GM12801 (cell line): Measurements from ENCODE around the gene C4BPA.

ENCODE experiments used
- TF ChIP-seq, protein P1 (sequence below): IDR thresholded peaks from one replicate; pipeline ENCODE4 v1.5.1; 2011; ENCODE audit warnings: control low read depth; ENCODE audit not compliant: insufficient read length; ENCODE audit errors: extremely low read depth

C4BPA gene

GRCh38 chr1:207077470-207078377, 26.3 kb upstream of the C4BPA start:
- TF ChIP-seq, protein P1, sequence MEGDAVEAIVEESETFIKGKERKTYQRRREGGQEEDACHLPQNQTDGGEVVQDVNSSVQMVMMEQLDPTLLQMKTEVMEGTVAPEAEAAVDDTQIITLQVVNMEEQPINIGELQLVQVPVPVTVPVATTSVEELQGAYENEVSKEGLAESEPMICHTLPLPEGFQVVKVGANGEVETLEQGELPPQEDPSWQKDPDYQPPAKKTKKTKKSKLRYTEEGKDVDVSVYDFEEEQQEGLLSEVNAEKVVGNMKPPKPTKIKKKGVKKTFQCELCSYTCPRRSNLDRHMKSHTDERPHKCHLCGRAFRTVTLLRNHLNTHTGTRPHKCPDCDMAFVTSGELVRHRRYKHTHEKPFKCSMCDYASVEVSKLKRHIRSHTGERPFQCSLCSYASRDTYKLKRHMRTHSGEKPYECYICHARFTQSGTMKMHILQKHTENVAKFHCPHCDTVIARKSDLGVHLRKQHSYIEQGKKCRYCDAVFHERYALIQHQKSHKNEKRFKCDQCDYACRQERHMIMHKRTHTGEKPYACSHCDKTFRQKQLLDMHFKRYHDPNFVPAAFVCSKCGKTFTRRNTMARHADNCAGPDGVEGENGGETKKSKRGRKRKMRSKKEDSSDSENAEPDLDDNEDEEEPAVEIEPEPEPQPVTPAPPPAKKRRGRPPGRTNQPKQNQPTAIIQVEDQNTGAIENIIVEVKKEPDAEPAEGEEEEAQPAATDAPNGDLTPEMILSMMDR = no peak

DNA sequence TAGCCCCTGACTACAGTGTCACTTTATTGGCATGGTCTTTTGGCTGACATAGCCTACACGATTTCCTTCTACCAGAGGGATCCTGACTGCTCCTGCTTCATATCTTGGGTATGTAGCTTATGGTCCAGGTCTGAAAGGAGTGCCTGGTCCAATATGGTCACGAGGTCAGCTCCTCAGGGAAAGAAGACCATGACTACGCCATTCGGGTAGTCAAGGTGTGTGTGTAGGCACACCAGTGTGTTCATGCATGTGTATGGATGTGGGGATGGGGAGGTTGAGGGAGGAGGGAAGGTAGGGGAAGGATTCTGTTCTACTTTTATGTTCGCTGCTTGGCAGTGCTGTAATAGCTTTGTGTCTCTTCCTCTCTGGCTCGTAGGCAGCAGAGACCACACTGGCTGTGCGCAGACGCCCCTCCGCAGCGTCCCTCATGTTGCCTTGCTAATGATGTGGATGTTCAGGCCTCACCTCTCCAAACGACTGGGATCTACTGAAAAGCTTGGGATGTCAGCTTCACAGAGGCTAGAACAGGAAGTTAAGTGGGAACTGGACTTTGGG, 25.4 kb upstream of the C4BPA start:
- TF ChIP-seq, protein P1 = no peak

- TF ChIP-seq, protein P1 = no peak
Observed at GRCh38 chr1:207079706-207080241, 24.3 kb upstream of the C4BPA start.

GRCh38 chr1:207081088-207081487, 22.9 kb upstream of the C4BPA start:
- TF ChIP-seq, protein P1 = no peak

DNA sequence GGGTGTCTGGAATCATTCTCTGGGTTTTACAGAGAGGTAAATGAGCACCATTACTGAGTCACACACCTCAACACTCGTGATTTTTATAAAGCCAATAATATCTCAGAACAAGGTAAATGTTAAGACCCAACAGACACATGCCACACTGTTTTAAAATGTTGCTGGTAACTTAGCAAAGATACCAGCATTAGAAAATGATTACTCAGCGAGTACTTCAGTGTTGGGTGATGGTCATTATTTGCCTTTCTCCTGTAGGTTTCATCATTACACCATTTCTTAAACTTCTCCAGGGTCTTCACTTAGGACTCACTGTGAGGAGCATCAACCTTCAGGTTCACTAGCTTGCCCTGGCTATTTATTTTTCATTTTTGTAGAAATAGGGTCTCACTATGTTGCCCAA, 22.2 kb upstream of the C4BPA start:
- TF ChIP-seq, protein P1 = no peak

DNA sequence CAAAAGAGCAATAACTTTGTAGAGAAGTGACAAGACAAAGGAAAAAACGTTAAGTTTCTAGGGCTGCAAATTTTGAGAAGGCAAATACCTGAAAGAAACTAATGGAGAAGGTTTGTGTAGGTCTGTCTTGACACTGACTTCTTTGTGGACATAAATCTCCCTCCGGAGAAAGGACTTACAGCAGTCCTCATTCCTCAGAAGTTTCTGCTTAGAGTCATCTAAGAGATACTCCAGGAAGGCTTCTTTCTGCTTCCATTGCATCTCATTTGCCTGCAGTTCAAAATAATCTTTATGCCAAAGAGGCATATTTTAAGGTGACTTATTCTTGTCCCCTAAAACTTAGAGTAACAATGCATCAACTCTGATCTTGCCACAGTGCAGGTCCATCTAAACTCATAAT, 19.8 kb upstream of the C4BPA start:
- TF ChIP-seq, protein P1 = no peak

DNA sequence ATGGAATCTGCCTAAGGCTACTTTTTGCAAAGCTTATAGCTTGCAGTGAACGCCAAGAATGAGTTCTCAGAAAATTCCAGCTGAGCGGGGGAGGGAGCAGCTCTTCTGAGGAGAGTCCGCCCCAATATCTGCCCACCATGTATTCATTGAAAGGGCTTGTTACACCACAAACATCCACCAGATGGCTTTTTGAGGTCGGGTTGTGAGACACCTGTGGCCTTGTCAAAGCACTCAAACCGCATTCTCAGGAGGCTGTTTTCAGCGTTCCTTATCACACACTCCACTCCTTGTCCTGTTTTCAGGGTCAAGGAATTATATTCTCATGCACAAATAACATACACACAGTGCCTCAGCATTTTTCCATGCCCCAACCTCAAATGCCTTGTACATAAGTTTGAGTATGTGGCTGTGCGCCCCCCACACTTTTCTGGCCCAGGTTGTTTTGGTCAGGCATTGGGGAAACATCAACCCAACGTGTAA, 19.3 kb upstream of the C4BPA start:
- TF ChIP-seq, protein P1 = no peak
